ENCODE results near the gene SLC7A1.

SLC7A1 gene

GRCh38 chr13:29583073-29583785 is 12.3 kb downstream of the SLC7A1 start:
- Histone ChIP-seq H3K4me1 (ENCODE audit: control insufficient read depth, insufficient read depth, low read length) (peaks cover 27% of the 10 kb centered on the region), H3K9ac (ENCODE audit: low read length in 2 of 2) (no peak overlapping the region), H3K27ac (ENCODE audit: low read length) (no peak overlapping the region), H3K27me3 (ENCODE audit: control insufficient read depth in 1 of 2, insufficient read depth in 2 of 2, low read length in 2 of 2) (no peaks in the 10 kb centered on the region), H3K4me3 (ENCODE audit: low read length in 2 of 2) (no peak overlapping the region), H3K36me3 (ENCODE audit: control insufficient read depth in 2 of 2, insufficient read depth in 2 of 2, low read length in 2 of 2) (no peaks in the 10 kb centered on the region), H3K9me3 (ENCODE audit: control insufficient read depth in 2 of 2, low read length in 2 of 2) (no peaks in the 10 kb centered on the region)

- Histone ChIP-seq H3K9me3 (ENCODE audit: control insufficient read depth in 2 of 2, low read length in 2 of 2) (no peaks in the 10 kb centered on the region), H3K27ac (ENCODE audit: low read length) (no peak overlapping the region), H3K4me1 (ENCODE audit: control insufficient read depth, insufficient read depth, low read length) (peaks cover 37% of the 10 kb centered on the region), H3K27me3 (ENCODE audit: control insufficient read depth in 1 of 2, insufficient read depth in 2 of 2, low read length in 2 of 2) (no peaks in the 10 kb centered on the region), H3K9ac (ENCODE audit: low read length in 2 of 2) (no peak overlapping the region), H3K4me3 (ENCODE audit: low read length in 2 of 2) (peak overlapping the region in 1 of 2 donors; percentile 22), H3K36me3 (ENCODE audit: control insufficient read depth in 2 of 2, insufficient read depth in 2 of 2, low read length in 2 of 2) (no peaks in the 10 kb centered on the region)
Observed at GRCh38 chr13:29582171-29582570, 13.3 kb downstream of the SLC7A1 start.

- H3K9me3 ChIP-seq (ENCODE audit: control insufficient read depth in 2 of 2, low read length in 2 of 2): no peaks in the 10 kb centered on the region
- no peak overlapping the region for H3K27ac ChIP-seq (ENCODE audit: low read length)
- H3K36me3 ChIP-seq (ENCODE audit: control insufficient read depth in 2 of 2, insufficient read depth in 2 of 2, low read length in 2 of 2): no peaks in the 10 kb centered on the region
- peaks cover 39% of the 10 kb centered on the region for H3K4me1 ChIP-seq (ENCODE audit: control insufficient read depth, insufficient read depth, low read length)
- peak overlapping the region in 1 of 2 donors; percentile 22 for H3K4me3 ChIP-seq (ENCODE audit: low read length in 2 of 2)
- H3K9ac ChIP-seq (ENCODE audit: low read length in 2 of 2): no peak overlapping the region
- H3K27me3 ChIP-seq (ENCODE audit: control insufficient read depth in 1 of 2, insufficient read depth in 2 of 2, low read length in 2 of 2): no peaks in the 10 kb centered on the region
Observed at GRCh38 chr13:29581666-29582065, 13.8 kb downstream of the SLC7A1 start.

GRCh38 chr13:29579094-29579493 is 16.4 kb downstream of the SLC7A1 start:
- Histone ChIP-seq H3K27ac (ENCODE audit: low read length) (no peak overlapping the region), H3K9me3 (ENCODE audit: control insufficient read depth in 2 of 2, low read length in 2 of 2) (no peaks in the 10 kb centered on the region), H3K27me3 (ENCODE audit: control insufficient read depth in 1 of 2, insufficient read depth in 2 of 2, low read length in 2 of 2) (no peaks in the 10 kb centered on the region), H3K4me1 (ENCODE audit: control insufficient read depth, insufficient read depth, low read length) (peaks cover 36% of the 10 kb centered on the region), H3K9ac (ENCODE audit: low read length in 2 of 2) (no peak overlapping the region), H3K36me3 (ENCODE audit: control insufficient read depth in 2 of 2, insufficient read depth in 2 of 2, low read length in 2 of 2) (no peaks in the 10 kb centered on the region), H3K4me3 (ENCODE audit: low read length in 2 of 2) (no peak overlapping the region)

GRCh38 chr13:29578300-29579085 is 17.0 kb downstream of the SLC7A1 start:
- no peaks in the 10 kb centered on the region for H3K9me3 ChIP-seq (ENCODE audit: control insufficient read depth in 2 of 2, low read length in 2 of 2)
- no peaks in the 10 kb centered on the region for H3K27me3 ChIP-seq (ENCODE audit: control insufficient read depth in 1 of 2, insufficient read depth in 2 of 2, low read length in 2 of 2)
- peaks cover 40% of the 10 kb centered on the region for H3K4me1 ChIP-seq (ENCODE audit: control insufficient read depth, insufficient read depth, low read length)
- no peak overlapping the region for H3K9ac ChIP-seq (ENCODE audit: low read length in 2 of 2)
- H3K36me3 ChIP-seq (ENCODE audit: control insufficient read depth in 2 of 2, insufficient read depth in 2 of 2, low read length in 2 of 2): no peaks in the 10 kb centered on the region
- peak overlapping the region in 1 of 2 donors; percentile 29 for H3K4me3 ChIP-seq (ENCODE audit: low read length in 2 of 2)
- H3K27ac ChIP-seq (ENCODE audit: low read length): no peak overlapping the region

- no peaks in the 10 kb centered on the region for H3K27me3 ChIP-seq (ENCODE audit: control insufficient read depth in 1 of 2, insufficient read depth in 2 of 2, low read length in 2 of 2)
- H3K4me3 ChIP-seq (ENCODE audit: low read length in 2 of 2): no peak overlapping the region
- H3K9me3 ChIP-seq (ENCODE audit: control insufficient read depth in 2 of 2, low read length in 2 of 2): no peaks in the 10 kb centered on the region
- no peaks in the 10 kb centered on the region for H3K36me3 ChIP-seq (ENCODE audit: control insufficient read depth in 2 of 2, insufficient read depth in 2 of 2, low read length in 2 of 2)
- H3K4me1 ChIP-seq (ENCODE audit: control insufficient read depth, insufficient read depth, low read length): peaks cover 41% of the 10 kb centered on the region
- no peak overlapping the region for H3K27ac ChIP-seq (ENCODE audit: low read length)
- H3K9ac ChIP-seq (ENCODE audit: low read length in 2 of 2): no peak overlapping the region
Observed at GRCh38 chr13:29577136-29578051, 18.1 kb downstream of the SLC7A1 start.

GRCh38 chr13:29576581-29576980 is 18.9 kb downstream of the SLC7A1 start:
- H3K27me3 ChIP-seq (ENCODE audit: control insufficient read depth in 1 of 2, insufficient read depth in 2 of 2, low read length in 2 of 2): no peaks in the 10 kb centered on the region
- no peak overlapping the region for H3K9ac ChIP-seq (ENCODE audit: low read length in 2 of 2)
- H3K4me1 ChIP-seq (ENCODE audit: control insufficient read depth, insufficient read depth, low read length): peaks cover 33% of the 10 kb centered on the region
- H3K27ac ChIP-seq (ENCODE audit: low read length): no peak overlapping the region
- no peaks in the 10 kb centered on the region for H3K9me3 ChIP-seq (ENCODE audit: control insufficient read depth in 2 of 2, low read length in 2 of 2)
- H3K36me3 ChIP-seq (ENCODE audit: control insufficient read depth in 2 of 2, insufficient read depth in 2 of 2, low read length in 2 of 2): no peaks in the 10 kb centered on the region
- no peak overlapping the region for H3K4me3 ChIP-seq (ENCODE audit: low read length in 2 of 2)

GRCh38 chr13:29575098-29575497 is 20.4 kb downstream of the SLC7A1 start:
- Histone ChIP-seq H3K27me3 (ENCODE audit: control insufficient read depth in 1 of 2, insufficient read depth in 2 of 2, low read length in 2 of 2) (no peaks in the 10 kb centered on the region), H3K9me3 (ENCODE audit: control insufficient read depth in 2 of 2, low read length in 2 of 2) (no peaks in the 10 kb centered on the region), H3K36me3 (ENCODE audit: control insufficient read depth in 2 of 2, insufficient read depth in 2 of 2, low read length in 2 of 2) (no peaks in the 10 kb centered on the region), H3K4me3 (ENCODE audit: low read length in 2 of 2) (no peak overlapping the region), H3K27ac (ENCODE audit: low read length) (no peak overlapping the region), H3K9ac (ENCODE audit: low read length in 2 of 2) (no peak overlapping the region), H3K4me1 (ENCODE audit: control insufficient read depth, insufficient read depth, low read length) (peaks cover 32% of the 10 kb centered on the region)

- Histone ChIP-seq H3K27me3 (ENCODE audit: control insufficient read depth in 1 of 2, insufficient read depth in 2 of 2, low read length in 2 of 2) (no peaks in the 10 kb centered on the region), H3K4me1 (ENCODE audit: control insufficient read depth, insufficient read depth, low read length) (peaks cover 34% of the 10 kb centered on the region), H3K4me3 (ENCODE audit: low read length in 2 of 2) (peak overlapping the region in 1 of 2 donors; percentile 40), H3K9ac (ENCODE audit: low read length in 2 of 2) (peak overlapping the region in 1 of 2 donors; percentile 29), H3K9me3 (ENCODE audit: control insufficient read depth in 2 of 2, low read length in 2 of 2) (no peaks in the 10 kb centered on the region), H3K27ac (ENCODE audit: low read length) (no peak overlapping the region), H3K36me3 (ENCODE audit: control insufficient read depth in 2 of 2, insufficient read depth in 2 of 2, low read length in 2 of 2) (no peaks in the 10 kb centered on the region)
Observed at GRCh38 chr13:29573190-29573589, 22.3 kb downstream of the SLC7A1 start.

GRCh38 chr13:29572575-29572974 is 22.9 kb downstream of the SLC7A1 start:
- Histone ChIP-seq H3K4me3 (ENCODE audit: low read length in 2 of 2) (no peak overlapping the region), H3K27ac (ENCODE audit: low read length) (no peak overlapping the region), H3K4me1 (ENCODE audit: control insufficient read depth, insufficient read depth, low read length) (peaks cover 29% of the 10 kb centered on the region), H3K9ac (ENCODE audit: low read length in 2 of 2) (no peak overlapping the region), H3K27me3 (ENCODE audit: control insufficient read depth in 1 of 2, insufficient read depth in 2 of 2, low read length in 2 of 2) (no peaks in the 10 kb centered on the region), H3K9me3 (ENCODE audit: control insufficient read depth in 2 of 2, low read length in 2 of 2) (no peaks in the 10 kb centered on the region), H3K36me3 (ENCODE audit: control insufficient read depth in 2 of 2, insufficient read depth in 2 of 2, low read length in 2 of 2) (no peaks in the 10 kb centered on the region)

Data from stomach smooth muscle (tissue), 2 donors.